ENCODE data around the gene IPO5.

GRCh38 chr13:98035373-98035772, 81.9 kb downstream of the IPO5 start:
- TF ChIP-seq POLR2A (IDR thresholded peaks at IDR 0.05; ENCODE audit: low read depth, low read length): no peak
- TF ChIP-seq, protein P1, sequence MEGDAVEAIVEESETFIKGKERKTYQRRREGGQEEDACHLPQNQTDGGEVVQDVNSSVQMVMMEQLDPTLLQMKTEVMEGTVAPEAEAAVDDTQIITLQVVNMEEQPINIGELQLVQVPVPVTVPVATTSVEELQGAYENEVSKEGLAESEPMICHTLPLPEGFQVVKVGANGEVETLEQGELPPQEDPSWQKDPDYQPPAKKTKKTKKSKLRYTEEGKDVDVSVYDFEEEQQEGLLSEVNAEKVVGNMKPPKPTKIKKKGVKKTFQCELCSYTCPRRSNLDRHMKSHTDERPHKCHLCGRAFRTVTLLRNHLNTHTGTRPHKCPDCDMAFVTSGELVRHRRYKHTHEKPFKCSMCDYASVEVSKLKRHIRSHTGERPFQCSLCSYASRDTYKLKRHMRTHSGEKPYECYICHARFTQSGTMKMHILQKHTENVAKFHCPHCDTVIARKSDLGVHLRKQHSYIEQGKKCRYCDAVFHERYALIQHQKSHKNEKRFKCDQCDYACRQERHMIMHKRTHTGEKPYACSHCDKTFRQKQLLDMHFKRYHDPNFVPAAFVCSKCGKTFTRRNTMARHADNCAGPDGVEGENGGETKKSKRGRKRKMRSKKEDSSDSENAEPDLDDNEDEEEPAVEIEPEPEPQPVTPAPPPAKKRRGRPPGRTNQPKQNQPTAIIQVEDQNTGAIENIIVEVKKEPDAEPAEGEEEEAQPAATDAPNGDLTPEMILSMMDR (conservative IDR thresholded peaks at IDR 0.05; ENCODE audit: low read depth, low read length): no peak
- TF ChIP-seq FOS (IDR thresholded peaks at IDR 0.05; ENCODE audit: low read depth, low read length): no peak

Measured in IMR-90 (cell line).